IPS-18a (cell line): ENCODE results near the gene KCNA2.

Experiments
- H3K27ac ChIP-seq: one replicate; pipeline ENCODE4 v1.5.1; 2013; ENCODE audit warnings: low read length
- H3K27me3 ChIP-seq: one replicate; pipeline ENCODE4 v1.6.1; 2013; ENCODE audit warnings: mild to moderate bottlenecking, low read length; ENCODE audit not compliant: control insufficient read depth, insufficient read depth
- H3K36me3 ChIP-seq: one replicate; pipeline ENCODE4 v1.6.1; 2013; ENCODE audit warnings: low read depth, low read length; ENCODE audit not compliant: control insufficient read depth
- H3K4me1 ChIP-seq: one replicate; pipeline ENCODE4 v1.6.1; 2013; ENCODE audit warnings: low read depth, low read length; ENCODE audit not compliant: control insufficient read depth
- H3K4me3 ChIP-seq: one replicate; pipeline ENCODE4 v1.5.1; 2013; ENCODE audit warnings: low read length
- H3K9ac ChIP-seq: one replicate; pipeline ENCODE4 v1.6.1; 2013; ENCODE audit warnings: mild to moderate bottlenecking, low read length, moderate library complexity
- H3K9me3 ChIP-seq: one replicate; pipeline ENCODE4 v1.6.1; 2013; ENCODE audit warnings: low read depth, low read length; ENCODE audit not compliant: control insufficient read depth

KCNA2 gene

GRCh38 chr1:110608247-110608646 is 2.1 kb upstream of the KCNA2 start:
- peaks cover 73% of the 10 kb centered on the region for H3K27me3 ChIP-seq
- no peak overlapping the region for H3K4me3 ChIP-seq
- H3K9me3 ChIP-seq: no peaks in the 10 kb centered on the region
- no peak overlapping the region for H3K27ac ChIP-seq
- H3K4me1 ChIP-seq: peaks cover 7% of the 10 kb centered on the region
- no peaks in the 10 kb centered on the region for H3K36me3 ChIP-seq
- no peak overlapping the region for H3K9ac ChIP-seq

DNA sequence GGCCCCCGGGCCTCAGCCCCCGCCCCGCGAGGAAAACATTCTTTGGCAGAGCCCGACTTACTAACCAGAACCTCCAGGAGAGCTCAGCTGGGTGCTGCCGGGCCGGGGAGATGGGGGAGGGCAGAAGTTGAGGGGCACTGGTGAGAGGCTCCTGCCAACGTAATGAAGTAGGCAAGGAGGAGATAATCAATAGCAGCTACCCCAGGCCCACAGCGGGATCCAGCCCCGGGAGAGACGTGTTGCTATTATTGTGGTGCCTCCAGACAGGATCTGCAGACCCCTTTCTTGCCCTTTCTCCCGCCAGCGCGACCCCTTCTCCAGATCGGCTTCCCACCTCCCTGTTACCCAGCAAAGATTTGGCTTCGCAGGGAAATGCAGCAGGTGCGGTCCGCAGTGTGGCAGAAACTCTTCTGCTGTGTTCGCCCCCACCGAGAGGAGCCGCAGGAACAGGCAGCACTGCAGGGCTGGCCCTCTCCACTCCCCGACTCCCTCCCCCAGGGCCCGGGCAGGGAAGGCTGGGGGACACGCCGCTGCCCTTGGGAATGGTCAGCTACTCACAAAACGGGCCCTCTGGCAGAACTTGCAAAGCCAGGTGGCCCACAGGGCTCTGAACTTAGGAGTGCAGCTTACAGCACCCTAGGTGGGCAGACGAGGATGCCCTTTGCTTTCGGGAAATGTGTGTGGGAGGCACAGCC is 1.5 kb upstream of the KCNA2 start:
- H3K9me3 ChIP-seq: no peaks in the 10 kb centered on the region
- H3K27ac ChIP-seq: no peak overlapping the region
- no peak overlapping the region for H3K9ac ChIP-seq
- peaks cover 7% of the 10 kb centered on the region for H3K4me1 ChIP-seq
- peak overlapping the region; percentile 48 for H3K4me3 ChIP-seq
- no peaks in the 10 kb centered on the region for H3K36me3 ChIP-seq
- H3K27me3 ChIP-seq: peaks cover 77% of the 10 kb centered on the region

DNA sequence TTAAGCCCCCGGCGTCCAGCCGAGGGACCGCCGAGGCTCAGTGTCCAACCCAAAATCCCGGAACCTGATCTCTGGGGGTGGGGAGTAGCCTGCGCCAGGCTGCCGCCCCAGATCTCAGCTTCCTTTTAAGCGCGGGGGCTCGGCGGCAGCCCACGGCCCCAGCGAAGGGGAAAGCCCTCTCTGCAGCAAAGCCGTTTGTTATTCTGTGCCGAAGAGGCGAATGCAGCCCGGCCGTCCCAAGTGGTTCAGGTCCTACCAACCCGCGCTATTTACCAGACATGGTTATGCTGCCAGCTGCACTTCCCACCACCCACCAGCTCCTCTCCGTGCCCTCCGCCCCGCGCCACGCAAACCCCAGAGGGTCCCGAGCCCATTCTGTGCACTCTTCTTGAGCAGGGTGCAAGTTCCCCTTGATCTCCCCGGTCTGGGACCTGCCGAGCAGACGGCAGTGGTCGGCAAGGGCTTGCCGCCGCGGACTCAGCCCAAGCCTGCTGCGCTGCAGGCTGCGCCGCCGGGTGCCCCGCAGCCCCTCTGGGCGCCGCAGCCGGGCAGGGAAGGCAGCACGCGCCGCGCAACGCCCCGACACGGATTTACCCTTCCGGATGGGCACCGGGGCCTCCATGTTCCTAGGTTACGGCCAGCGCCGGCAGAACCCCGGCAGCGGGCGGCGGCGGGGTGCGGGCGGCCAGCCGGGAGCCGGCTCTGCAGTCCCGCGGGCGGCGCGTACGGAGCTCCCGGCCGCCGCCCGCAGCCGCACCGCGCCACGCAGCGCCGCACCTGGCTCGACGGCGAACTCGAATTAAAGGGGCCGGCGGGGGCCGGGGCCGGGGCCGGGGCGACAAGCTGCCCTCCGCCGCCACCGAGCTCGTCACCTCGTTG is 738 bp upstream of the KCNA2 start:
- Histone ChIP-seq H3K36me3 (no peaks in the 10 kb centered on the region), H3K4me1 (peaks cover 7% of the 10 kb centered on the region), H3K4me3 (peak overlapping the region; percentile 60), H3K27ac (no peak overlapping the region), H3K9ac (no peak overlapping the region), H3K9me3 (no peaks in the 10 kb centered on the region), H3K27me3 (peaks cover 77% of the 10 kb centered on the region)

- Histone ChIP-seq H3K36me3 (no peaks in the 10 kb centered on the region), H3K9me3 (no peaks in the 10 kb centered on the region), H3K4me1 (peaks cover 7% of the 10 kb centered on the region), H3K9ac (no peak overlapping the region), H3K27me3 (peaks cover 71% of the 10 kb centered on the region), H3K4me3 (peak overlapping the region; percentile 60), H3K27ac (no peak overlapping the region)
These were observed 712 bp downstream of the KCNA2 start for GRCh38 chr1:110605446-110605845.

DNA sequence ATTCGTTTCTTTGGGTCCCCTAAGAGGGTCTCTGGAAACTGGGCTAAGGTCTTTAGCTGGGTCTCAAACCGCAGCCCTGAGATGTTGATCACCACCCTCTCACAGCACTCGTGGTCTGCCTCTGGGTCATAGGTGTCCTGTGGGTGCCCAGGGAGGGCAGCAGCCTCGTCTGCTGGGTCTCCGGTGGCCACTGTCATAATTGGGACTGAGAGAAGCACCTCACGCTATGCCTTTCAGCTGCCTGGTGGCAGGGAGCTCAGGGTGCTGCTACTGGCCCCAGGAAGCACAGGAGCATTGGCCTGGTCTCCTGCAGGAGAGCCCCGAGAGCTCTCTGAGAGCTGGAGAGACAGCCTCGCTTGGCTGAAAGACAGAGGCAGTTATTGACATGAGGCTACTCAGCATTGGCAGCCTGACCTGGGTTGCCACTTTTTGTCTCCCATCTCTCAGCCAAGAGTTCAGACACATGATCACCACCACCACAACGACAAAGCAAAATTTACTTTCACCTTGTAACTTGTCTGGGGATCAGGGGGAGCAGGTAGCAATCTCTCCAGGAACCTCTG is 1.5 kb downstream of the KCNA2 start:
- Histone ChIP-seq H3K27ac (no peak overlapping the region), H3K4me3 (no peak overlapping the region), H3K4me1 (peaks cover 7% of the 10 kb centered on the region), H3K36me3 (no peaks in the 10 kb centered on the region), H3K9ac (no peak overlapping the region), H3K9me3 (no peaks in the 10 kb centered on the region), H3K27me3 (peaks cover 64% of the 10 kb centered on the region)

GRCh38 chr1:110603058-110603457 is 3.1 kb downstream of the KCNA2 start:
- Histone ChIP-seq H3K27ac (no peak overlapping the region), H3K9ac (no peak overlapping the region), H3K4me3 (no peak overlapping the region), H3K4me1 (peaks cover 7% of the 10 kb centered on the region), H3K27me3 (peaks cover 48% of the 10 kb centered on the region), H3K9me3 (no peaks in the 10 kb centered on the region), H3K36me3 (no peaks in the 10 kb centered on the region)

DNA sequence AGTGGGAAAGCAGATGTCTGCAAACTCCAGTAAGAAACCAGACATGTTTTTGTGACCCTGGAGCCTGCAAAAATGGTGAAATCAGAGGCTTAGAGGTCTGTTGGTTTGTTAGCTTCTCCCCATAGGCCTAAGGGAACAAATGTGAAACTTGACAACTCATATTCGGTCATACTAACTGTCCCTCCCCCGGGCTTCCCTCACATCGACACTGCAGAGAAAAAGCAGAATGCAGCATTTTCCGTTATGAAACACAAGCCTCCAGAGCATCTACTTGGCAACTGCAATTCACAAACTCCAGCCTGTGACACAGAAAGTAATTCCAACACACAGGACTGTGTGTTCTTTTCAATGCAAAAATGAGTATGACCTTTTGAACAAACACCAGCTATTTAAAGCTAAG is 3.7 kb downstream of the KCNA2 start:
- Histone ChIP-seq H3K4me1 (peaks cover 7% of the 10 kb centered on the region), H3K36me3 (no peaks in the 10 kb centered on the region), H3K9ac (no peak overlapping the region), H3K9me3 (no peaks in the 10 kb centered on the region), H3K27ac (no peak overlapping the region), H3K27me3 (peaks cover 42% of the 10 kb centered on the region), H3K4me3 (no peak overlapping the region)

- Histone ChIP-seq H3K27me3 (peaks cover 31% of the 10 kb centered on the region), H3K9me3 (no peaks in the 10 kb centered on the region), H3K4me3 (no peak overlapping the region), H3K9ac (no peak overlapping the region), H3K27ac (no peak overlapping the region), H3K4me1 (peaks cover 7% of the 10 kb centered on the region), H3K36me3 (no peaks in the 10 kb centered on the region)
These were observed 4.8 kb downstream of the KCNA2 start for GRCh38 chr1:110601332-110601731.

DNA sequence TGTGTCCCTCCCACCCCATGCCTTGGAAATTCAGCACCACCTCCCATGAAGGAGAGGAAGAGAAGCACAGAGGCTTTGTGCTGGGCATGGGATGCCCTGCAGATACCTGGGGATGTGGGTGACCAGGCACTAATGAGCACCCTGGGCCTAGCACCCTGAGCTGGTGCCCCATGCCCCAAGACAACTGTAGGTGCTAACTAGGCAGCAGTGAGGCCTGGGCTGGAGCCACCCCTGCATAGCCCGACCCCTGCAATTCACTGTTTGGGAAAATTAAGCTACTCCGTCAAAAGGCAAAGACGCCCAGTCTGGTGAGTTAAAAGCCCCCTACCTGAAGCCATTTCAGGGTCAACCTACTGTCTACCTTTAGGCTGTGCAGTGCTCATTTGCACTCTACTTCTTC is 5.4 kb downstream of the KCNA2 start:
- H3K4me1 ChIP-seq: peaks cover 3% of the 10 kb centered on the region
- no peak overlapping the region for H3K27ac ChIP-seq
- H3K9ac ChIP-seq: no peak overlapping the region
- no peaks in the 10 kb centered on the region for H3K9me3 ChIP-seq
- H3K4me3 ChIP-seq: no peak overlapping the region
- peaks cover 26% of the 10 kb centered on the region for H3K27me3 ChIP-seq
- H3K36me3 ChIP-seq: no peaks in the 10 kb centered on the region

DNA sequence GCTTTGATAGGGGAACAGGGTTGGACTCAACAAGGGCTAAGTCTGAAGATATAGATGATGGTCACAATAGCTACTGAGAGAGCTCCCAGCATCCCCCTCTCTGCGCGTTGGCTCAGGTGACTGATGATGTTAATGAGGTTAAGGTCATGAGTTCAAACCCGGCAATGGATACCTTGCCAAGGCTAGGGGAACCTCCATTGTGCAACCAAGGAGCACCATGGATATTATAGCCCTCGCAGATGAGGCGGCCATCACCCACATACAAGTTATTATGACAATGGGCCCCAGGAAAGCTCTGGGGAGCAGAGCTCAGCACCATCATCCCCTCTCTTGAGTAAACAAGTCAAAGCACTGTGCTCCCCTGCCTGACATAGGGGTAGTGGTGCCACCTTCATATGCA is 8.2 kb downstream of the KCNA2 start:
- no peak overlapping the region for H3K9ac ChIP-seq
- H3K27ac ChIP-seq: no peak overlapping the region
- H3K4me1 ChIP-seq: no peaks in the 10 kb centered on the region
- no peak overlapping the region for H3K4me3 ChIP-seq
- H3K36me3 ChIP-seq: no peaks in the 10 kb centered on the region
- no peaks in the 10 kb centered on the region for H3K9me3 ChIP-seq
- H3K27me3 ChIP-seq: peaks cover 5% of the 10 kb centered on the region

DNA sequence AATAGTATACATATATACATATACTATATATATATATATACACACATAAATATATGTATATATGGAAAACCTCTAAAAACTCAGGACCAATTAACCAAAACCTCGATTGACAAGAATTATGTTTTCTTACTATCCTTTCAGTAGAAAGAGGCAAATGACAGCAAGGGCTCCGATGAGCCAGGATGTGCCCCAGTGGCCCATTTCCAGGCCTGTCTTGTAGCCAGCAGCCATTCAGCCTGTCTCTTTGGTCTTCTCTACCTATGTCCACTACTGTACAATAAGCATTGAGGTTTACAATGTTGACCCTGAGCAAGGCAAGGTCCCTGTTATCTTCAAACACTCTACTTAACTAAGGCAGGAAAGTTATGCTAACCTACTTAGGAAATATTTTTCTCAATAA is 9.8 kb downstream of the KCNA2 start:
- Histone ChIP-seq H3K9ac (no peak overlapping the region), H3K4me1 (no peaks in the 10 kb centered on the region), H3K36me3 (no peaks in the 10 kb centered on the region), H3K9me3 (no peaks in the 10 kb centered on the region), H3K4me3 (no peak overlapping the region), H3K27ac (no peak overlapping the region), H3K27me3 (peaks cover 4% of the 10 kb centered on the region)
